SK-N-SH treated with all-trans-retinoic acid at 6 μM for 48 hours (cell line): ENCODE data around the gene RB1.

Source experiments
- ATAC-seq: fragments of 200-7000 bp; cut with Tn5 transposase; 3 replicates; pipeline ENCODE4 v1.9.1; 2020; ENCODE audit warnings: mild to moderate bottlenecking, moderate library complexity
- ARNTL ChIP-seq: fragments of 450-650 bp; formaldehyde crosslinking; IDR thresholded peaks from 2 replicates; pipeline ENCODE4 v1.5.0; 2020; ENCODE audit warnings: low read depth, mild to moderate bottlenecking, moderate library complexity, borderline replicate concordance
- BACH2 ChIP-seq: fragments of 250-450 bp; sonication (Bioruptor Pico); IDR thresholded peaks from 2 replicates; pipeline ENCODE4 v1.9.0; 2021; ENCODE audit warnings: mild to moderate bottlenecking, borderline replicate concordance
- CREB5 ChIP-seq: fragments of 250-450 bp; sonication (Bioruptor Pico); IDR thresholded peaks from 2 replicates; pipeline ENCODE4 v1.5.1; 2020; ENCODE audit warnings: low read depth, mild to moderate bottlenecking, moderate library complexity
- CSRNP3 ChIP-seq: fragments of 250-450 bp; sonication (Bioruptor Pico); IDR thresholded peaks from 2 replicates; pipeline ENCODE4 v1.5.1; 2021; ENCODE audit warnings: mild to moderate bottlenecking, moderate library complexity
- ESRRG ChIP-seq: fragments of 250-450 bp; sonication (Bioruptor Pico); IDR thresholded peaks from 2 replicates; pipeline ENCODE4 v1.6.1; 2021; ENCODE audit warnings: mild to moderate bottlenecking
- GLIS3 ChIP-seq: fragments of 250-450 bp; sonication (Bioruptor Pico); IDR thresholded peaks from 2 replicates; pipeline ENCODE4 v1.5.0; 2020; ENCODE audit warnings: mild to moderate bottlenecking, moderate library complexity
- ISL1 ChIP-seq: fragments of 250-450 bp; sonication (Bioruptor Pico); IDR thresholded peaks from 2 replicates; pipeline ENCODE4 v2.1.2; 2022; ENCODE audit warnings: mild to moderate bottlenecking, moderate library complexity
- OSR1 ChIP-seq: fragments of 250-450 bp; sonication (Bioruptor Pico); IDR thresholded peaks from 2 replicates; pipeline ENCODE4 v1.8.0; 2022; ENCODE audit warnings: moderate library complexity, mild to moderate bottlenecking, inconsistent platforms
- PATZ1 ChIP-seq: fragments of 250-450 bp; sonication (Bioruptor Pico); IDR thresholded peaks from 2 replicates; pipeline ENCODE4 v1.8.0; 2020; ENCODE audit warnings: mild to moderate bottlenecking, moderate library complexity, borderline replicate concordance
- POU6F1 ChIP-seq: fragments of 250-450 bp; sonication (Bioruptor Pico); IDR thresholded peaks from 2 replicates; pipeline ENCODE4 v1.8.0; 2021; ENCODE audit warnings: low read depth, mild to moderate bottlenecking, moderate library complexity, borderline replicate concordance
- PPARA ChIP-seq: fragments of 250-450 bp; sonication (Bioruptor Pico); IDR thresholded peaks from 2 replicates; pipeline ENCODE4 v1.5.0; 2020; ENCODE audit warnings: mild to moderate bottlenecking, borderline replicate concordance
- SNAI2 ChIP-seq: fragments of 250-450 bp; sonication (Bioruptor Pico); IDR thresholded peaks from 2 replicates; pipeline ENCODE4 v1.5.0; 2020; ENCODE audit warnings: mild to moderate bottlenecking, moderate library complexity
- TCF4 ChIP-seq: fragments of 250-450 bp; sonication (Bioruptor Pico); IDR thresholded peaks from 2 replicates; pipeline ENCODE4 v1.8.0; 2021; ENCODE audit warnings: mild to moderate bottlenecking, moderate library complexity, borderline replicate concordance
- TOX ChIP-seq: fragments of 250-450 bp; sonication (Bioruptor Pico); IDR thresholded peaks from 2 replicates; pipeline ENCODE4 v1.8.0; 2021; ENCODE audit warnings: mild to moderate bottlenecking, moderate library complexity, borderline replicate concordance
- TSHZ2 ChIP-seq: fragments of 250-450 bp; sonication (Bioruptor Pico); IDR thresholded peaks from 2 replicates; pipeline ENCODE4 v1.5.0; 2020; ENCODE audit warnings: mild to moderate bottlenecking, moderate library complexity
- ZC3H10 ChIP-seq: fragments of 250-450 bp; sonication (Bioruptor Pico); IDR thresholded peaks from 2 replicates; pipeline ENCODE4 v1.5.1; 2021; ENCODE audit warnings: mild to moderate bottlenecking, moderate library complexity
- ZFP30 ChIP-seq: fragments of 450-650 bp; formaldehyde crosslinking; IDR thresholded peaks from 2 replicates; pipeline ENCODE4 v1.5.0; 2022; ENCODE audit warnings: mild to moderate bottlenecking, moderate library complexity
- ZNF565 ChIP-seq: fragments of 450-650 bp; formaldehyde crosslinking; conservative IDR thresholded peaks from 2 replicates; pipeline ENCODE4 v1.5.0; 2020; ENCODE audit warnings: low read depth, mild to moderate bottlenecking, moderate library complexity
- ZNF70 ChIP-seq: fragments of 450-650 bp; formaldehyde crosslinking; IDR thresholded peaks from 2 replicates; pipeline ENCODE4 v1.5.0; 2020; ENCODE audit warnings: mild to moderate bottlenecking, moderate library complexity
- ZNF8 ChIP-seq: fragments of 450-650 bp; formaldehyde crosslinking; IDR thresholded peaks from 2 replicates; pipeline ENCODE4 v1.5.0; 2020; ENCODE audit warnings: mild to moderate bottlenecking, moderate library complexity

RB1 gene

GRCh38 chr13:48391257-48391656 lies 87.7 kb downstream of the RB1 start (continued):
- TF ChIP-seq PATZ1 (CRISPR knock-in tag) (no peak), TCF4 (CRISPR knock-in tag) (no peak)

- TF ChIP-seq TOX (CRISPR knock-in tag) (no peak), POU6F1 (CRISPR knock-in tag) (no peak), CREB5 (CRISPR knock-in tag) (no peak), ZNF70 (no peak), ZC3H10 (CRISPR knock-in tag) (no peak), ISL1 (no peak), SNAI2 (no peak), CSRNP3 (no peak), PATZ1 (CRISPR knock-in tag) (no peak), ESRRG (CRISPR knock-in tag) (no peak), GLIS3 (no peak), ZFP30 (CRISPR knock-in tag) (no peak), ZNF565 (CRISPR knock-in tag) (no peak), ARNTL (CRISPR knock-in tag) (no peak), ZNF8 (no peak), BACH2 (CRISPR knock-in tag) (no peak), OSR1 (no peak)
- ATAC-seq = no peak
These were observed 89.6 kb downstream of the RB1 start for GRCh38 chr13:48393030-48393697.

GRCh38 chr13:48393698-48394085 lies 90.1 kb downstream of the RB1 start:
- TF ChIP-seq CREB5 (CRISPR knock-in tag) (no peak), ZFP30 (CRISPR knock-in tag) (no peak), CSRNP3 (no peak), TSHZ2 (CRISPR knock-in tag) (no peak), ARNTL (CRISPR knock-in tag) (no peak), GLIS3 (no peak), ZNF565 (CRISPR knock-in tag) (no peak), ZNF8 (no peak), PPARA (CRISPR knock-in tag) (no peak)
- TF ChIP-seq, all 23 proteins: peak for 0
- ATAC-seq = no peak
